Testis (tissue), 3 donors: ENCODE measurements around the gene MEIKIN. TPM values are rescaled to one million over a fixed set of nuclear protein-coding genes. Genes with fewer than 3 reads are reported as not detected.

ENCODE experiments used
- DNase-seq: peaks from one replicate; pipeline ENCODE4 v3.0.0-alpha.2; 2019
- H3K27ac ChIP-seq, 2 donors: fragments of 200-600 bp; sonication (generic); one replicate each; pipeline ENCODE4 v1.5.1; 2019
- H3K27me3 ChIP-seq: fragments of 200-600 bp; sonication (generic); one replicate; pipeline ENCODE4 v1.5.1; 2019
- H3K36me3 ChIP-seq: fragments of 200-600 bp; sonication (generic); one replicate; pipeline ENCODE4 v1.5.1; 2017; ENCODE audit warnings: low read depth; ENCODE audit errors: missing control alignments
- H3K4me1 ChIP-seq: fragments of 200-600 bp; sonication (generic); one replicate; pipeline ENCODE4 v1.5.1; 2019
- H3K4me3 ChIP-seq, 2 donors: fragments of 200-600 bp; sonication (generic); one replicate each; pipeline ENCODE4 v1.5.1; 2017 to 2019
- H3K9me3 ChIP-seq: fragments of 200-600 bp; sonication (generic); one replicate; pipeline ENCODE4 v1.5.1; 2017
- POLR2A ChIP-seq: fragments of 450-650 bp; IDR thresholded peaks from one replicate; pipeline ENCODE4 v1.6.1; 2017; ENCODE audit warnings: antibody characterized with exemption, mild to moderate bottlenecking, moderate library complexity
- WGBS, 2 donors: methylation state at CpG; one replicate each; pipeline ENCODE4 v1.1.5; 2018; 5-methylcytosine and 5-hydroxymethylcytosine counted together
- intact Hi-C: fragments of 100-400 bp; cut with DNase I; formaldehyde crosslinking; loops from one replicate; pipeline ENCODE4 v1.15.1; 2023; ENCODE audit warnings: low total_unique reads
- polyA plus RNA-seq: library from polyadenylated mRNA; stranded (reverse); fragments of 350-450 nt; fragmentation: Illumina TruSeq; extraction: RNeasy Lipid Tissue Mini Kit (QIAGEN cat#74804); gene quantifications from one replicate; pipeline ENCODE4 v1.2.3, GENCODE V29; 2014; ENCODE audit warnings: low read depth, low replicate concordance; ENCODE audit not compliant: insufficient read depth
- total RNA-seq, 2 donors: library from RNA; depleted of rRNA; stranded (reverse); fragments of >200 nt; gene quantifications; one replicate each; pipeline ENCODE4 v1.2.3, GENCODE V29; 2016
- TF ChIP-seq, protein P1 (sequence below), 3 experiments: fragments of 450-650 bp in 2 of 3; fragments of 200-600 bp in 1 of 3; sonication (generic) in 1 of 3; IDR thresholded peaks; one replicate each; pipeline ENCODE4 v1.5.1; 2016 to 2019; ENCODE audit warnings: antibody characterized with exemption in 3 of 3, mild to moderate bottlenecking in 2 of 3, moderate library complexity in 1 of 3

MEIKIN gene
- total and polyA plus RNA-seq, 3 donors from 2014 or later = 13.6 to 27.0 (median 15.1) TPM

DNA sequence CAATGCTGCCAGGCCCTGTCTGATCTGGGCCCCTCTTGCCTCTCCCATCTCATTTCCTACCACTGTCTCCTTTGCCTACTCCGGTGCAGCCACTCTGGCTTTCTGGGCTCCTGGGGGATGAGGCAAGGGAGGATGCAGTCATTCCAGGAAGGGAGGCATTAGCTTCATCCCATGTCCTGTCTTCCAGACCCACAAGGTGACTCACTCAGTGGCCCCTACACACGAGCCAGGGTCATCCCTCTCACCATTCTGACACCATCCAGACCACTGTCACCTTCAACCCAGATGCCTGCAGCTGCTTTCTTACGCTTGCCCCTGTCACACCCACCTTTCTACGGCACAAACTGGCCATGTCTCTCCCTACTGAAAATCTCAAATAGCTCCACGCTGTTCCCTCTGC, 46.9 kb upstream of the MEIKIN start:
- WGBS, 2 donors = 86 to 89% methylated on average over 5 of the region's 5 CpGs
- Histone ChIP-seq H3K9me3 (no peaks in the 10 kb centered on the region), H3K27me3 (no peaks in the 10 kb centered on the region), H3K27ac (no peak overlapping the region), H3K4me3 (no peak overlapping the region), H3K4me1 (no peaks in the 10 kb centered on the region), H3K36me3 (no peaks in the 10 kb centered on the region)
- TF ChIP-seq, protein P1, sequence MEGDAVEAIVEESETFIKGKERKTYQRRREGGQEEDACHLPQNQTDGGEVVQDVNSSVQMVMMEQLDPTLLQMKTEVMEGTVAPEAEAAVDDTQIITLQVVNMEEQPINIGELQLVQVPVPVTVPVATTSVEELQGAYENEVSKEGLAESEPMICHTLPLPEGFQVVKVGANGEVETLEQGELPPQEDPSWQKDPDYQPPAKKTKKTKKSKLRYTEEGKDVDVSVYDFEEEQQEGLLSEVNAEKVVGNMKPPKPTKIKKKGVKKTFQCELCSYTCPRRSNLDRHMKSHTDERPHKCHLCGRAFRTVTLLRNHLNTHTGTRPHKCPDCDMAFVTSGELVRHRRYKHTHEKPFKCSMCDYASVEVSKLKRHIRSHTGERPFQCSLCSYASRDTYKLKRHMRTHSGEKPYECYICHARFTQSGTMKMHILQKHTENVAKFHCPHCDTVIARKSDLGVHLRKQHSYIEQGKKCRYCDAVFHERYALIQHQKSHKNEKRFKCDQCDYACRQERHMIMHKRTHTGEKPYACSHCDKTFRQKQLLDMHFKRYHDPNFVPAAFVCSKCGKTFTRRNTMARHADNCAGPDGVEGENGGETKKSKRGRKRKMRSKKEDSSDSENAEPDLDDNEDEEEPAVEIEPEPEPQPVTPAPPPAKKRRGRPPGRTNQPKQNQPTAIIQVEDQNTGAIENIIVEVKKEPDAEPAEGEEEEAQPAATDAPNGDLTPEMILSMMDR (IDR thresholded peaks at IDR 0.05) = no peak
- TF ChIP-seq POLR2A = no peak
- intact Hi-C loops = no loop called here
- no peak for DNase-seq

DNA sequence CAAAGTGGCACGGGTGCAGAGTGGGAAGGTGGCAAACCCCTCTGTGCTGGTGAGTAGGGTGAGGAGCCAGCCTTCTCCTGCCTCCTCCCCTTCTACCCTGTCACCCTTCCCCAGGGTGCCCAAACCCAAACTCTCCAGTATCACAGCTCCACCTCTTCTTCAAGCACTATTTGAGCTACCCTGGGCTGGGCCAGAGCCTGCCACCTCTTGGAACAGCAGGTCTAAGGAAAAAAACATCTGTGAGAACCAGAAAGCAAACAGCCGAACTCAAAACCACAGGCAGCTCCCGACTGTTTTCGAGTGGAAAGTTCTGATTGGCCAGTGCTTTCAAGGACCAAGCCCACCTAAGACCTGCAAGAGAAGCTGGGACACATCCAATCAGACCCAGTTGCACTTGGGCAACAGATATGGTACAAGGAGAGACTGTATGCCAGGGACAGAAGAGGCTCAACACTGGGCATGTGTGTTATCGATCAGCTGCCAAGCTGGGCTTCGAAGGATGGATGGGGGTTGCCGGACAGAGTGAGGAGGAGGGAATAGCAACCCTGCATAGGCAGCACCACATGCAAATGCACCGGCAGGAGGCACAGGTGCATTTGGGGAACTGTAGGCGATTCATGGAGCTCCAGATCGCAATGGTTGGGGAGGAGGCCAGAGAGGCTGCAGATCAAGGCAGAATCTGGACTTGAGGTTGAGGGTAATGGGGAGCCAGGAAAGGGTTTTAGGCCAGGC, 46.3 kb upstream of the MEIKIN start:
- H3K27me3 ChIP-seq = no peaks in the 10 kb centered on the region
- H3K27ac ChIP-seq = no peak overlapping the region
- H3K36me3 ChIP-seq = no peaks in the 10 kb centered on the region
- intact Hi-C loops = no loop called here
- no peaks in the 10 kb centered on the region for H3K9me3 ChIP-seq
- no peak overlapping the region for H3K4me3 ChIP-seq
- WGBS, 2 donors = 73 to 78% methylated on average over 9 to 10 of the region's 10 CpGs
- TF ChIP-seq, protein P1 (IDR thresholded peaks at IDR 0.05) = no peak
- TF ChIP-seq POLR2A = no peak
- no peak for DNase-seq
- no peaks in the 10 kb centered on the region for H3K4me1 ChIP-seq

DNA sequence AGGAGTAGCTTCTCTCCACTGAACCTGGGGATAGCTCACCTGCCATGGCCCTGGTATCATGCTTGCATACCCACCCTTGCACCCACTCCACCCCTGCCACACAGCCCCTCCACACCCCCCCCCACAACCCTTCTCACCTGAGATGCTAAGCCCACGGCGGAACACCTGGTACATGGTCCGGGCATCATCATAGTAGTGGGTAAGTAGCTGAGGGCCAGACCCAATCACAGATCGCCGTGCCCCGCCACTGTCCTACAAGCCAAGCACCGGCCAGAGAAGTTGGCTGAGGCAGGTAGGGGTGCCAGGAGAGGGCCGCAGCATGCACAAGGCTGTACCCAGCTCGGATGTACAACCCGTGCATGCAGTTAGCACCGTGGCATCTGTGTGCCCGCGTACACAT, 45.3 kb upstream of the MEIKIN start:
- TF ChIP-seq, protein P1 (IDR thresholded peaks at IDR 0.05) = no peak
- no peak for TF ChIP-seq POLR2A
- no peak overlapping the region for H3K4me3 ChIP-seq
- no peaks in the 10 kb centered on the region for H3K36me3 ChIP-seq
- H3K27me3 ChIP-seq = no peaks in the 10 kb centered on the region
- no peak overlapping the region for H3K27ac ChIP-seq
- intact Hi-C loops = no loop called here
- DNase-seq = no peak
- H3K9me3 ChIP-seq = no peaks in the 10 kb centered on the region
- H3K4me1 ChIP-seq = no peaks in the 10 kb centered on the region
- 94 to 97% methylated on average over 13 of the region's 13 CpGs for WGBS, 2 donors

DNA sequence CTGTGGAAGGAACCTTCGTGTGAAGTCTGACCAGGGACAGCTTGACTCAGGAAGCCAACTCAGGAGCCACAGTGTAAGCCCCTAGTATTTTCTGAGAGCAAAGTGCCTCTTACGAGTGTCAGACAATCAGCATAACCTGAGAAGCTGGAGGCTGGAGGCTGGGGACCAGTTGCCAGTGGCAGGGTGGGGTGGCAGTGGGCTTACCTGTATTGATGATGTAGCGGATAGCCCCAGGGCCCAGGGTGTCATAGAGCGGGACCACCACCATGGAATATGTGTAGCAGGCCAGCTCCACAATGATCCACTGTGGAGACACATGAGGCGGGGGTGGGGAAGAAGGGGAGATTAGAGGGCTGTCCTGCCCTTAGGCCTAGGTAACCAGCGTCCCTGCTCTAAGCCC, 43.1 kb upstream of the MEIKIN start:
- intact Hi-C loops = no loop called here
- WGBS, 2 donors = 79 to 86% methylated on average over 2 to 6 of the region's 6 CpGs

More for the DNA sequence above, 43.1 kb upstream of the MEIKIN start:
- DNase-seq = no peak
- no peaks in the 10 kb centered on the region for H3K36me3 ChIP-seq
- H3K27ac ChIP-seq = no peak overlapping the region
- TF ChIP-seq POLR2A = no peak
- TF ChIP-seq, protein P1 (IDR thresholded peaks at IDR 0.05) = no peak
- peaks cover 2% of the 10 kb centered on the region for H3K4me1 ChIP-seq
- no peaks in the 10 kb centered on the region for H3K9me3 ChIP-seq
- no peak overlapping the region for H3K4me3 ChIP-seq
- H3K27me3 ChIP-seq = no peaks in the 10 kb centered on the region
